Measurements from ENCODE around the gene ATP5F1D. TPM values are rescaled to one million over a fixed set of nuclear protein-coding genes. Genes with fewer than 3 reads are reported as not detected.

Gene ATP5F1D
- total and polyA plus RNA-seq, 2 donors (not counting 3 experiments of a cell fraction or from before 2014, with no cell fraction given) = 167 to 192 TPM

Other genes with a start within 250 kb of the ATP5F1D start
- gene GRIN3B, start 241.3 kb upstream of the ATP5F1D start, total RNA-seq = 0.69 and 0.82 TPM in 2 replicates
- gene GRIN3B, start 241.3 kb upstream of the ATP5F1D start, polyA plus RNA-seq = 0.43 and 0.81 TPM in 2 replicates
- 142 and 147 TPM in 2 replicates for gene TMEM259, start 220.6 kb upstream of the ATP5F1D start, total RNA-seq
- 297 and 430 TPM in 2 replicates for gene TMEM259, start 220.6 kb upstream of the ATP5F1D start, polyA plus RNA-seq
- not detected in 2 replicates for gene RNU6-2, start 220.2 kb upstream of the ATP5F1D start, total RNA-seq
- not detected in 2 replicates for gene RNU6-2, start 220.2 kb upstream of the ATP5F1D start, polyA plus RNA-seq
- 280 and 286 TPM in 2 replicates for gene CNN2, start 215.1 kb upstream of the ATP5F1D start, total RNA-seq
- 185 and 207 TPM in 2 replicates for gene CNN2, start 215.1 kb upstream of the ATP5F1D start, polyA plus RNA-seq
- gene ABCA7, start 201.6 kb upstream of the ATP5F1D start, total RNA-seq = 9.8 and 11.0 TPM in 2 replicates
- 4.9 and 5.7 TPM in 2 replicates for gene ABCA7, start 201.6 kb upstream of the ATP5F1D start, polyA plus RNA-seq
- 10.4 and 12.5 TPM in 2 replicates for gene ARHGAP45, start 174.6 kb upstream of the ATP5F1D start, total RNA-seq
- 6.9 and 7.5 TPM in 2 replicates for gene ARHGAP45, start 174.6 kb upstream of the ATP5F1D start, polyA plus RNA-seq
- gene POLR2E, start 146.4 kb upstream of the ATP5F1D start, total RNA-seq = 252 and 272 TPM in 2 replicates
- gene POLR2E, start 146.4 kb upstream of the ATP5F1D start, polyA plus RNA-seq = 344 and 394 TPM in 2 replicates
- 445 and 469 TPM in 2 replicates for gene GPX4, start 137.8 kb upstream of the ATP5F1D start, total RNA-seq
- gene GPX4, start 137.8 kb upstream of the ATP5F1D start, polyA plus RNA-seq = 1,136 and 1,398 TPM in 2 replicates
- 63.8 and 65.7 TPM in 2 replicates for gene SBNO2, start 67.5 kb upstream of the ATP5F1D start, total RNA-seq
- gene SBNO2, start 67.5 kb upstream of the ATP5F1D start, polyA plus RNA-seq = 31.4 and 35.8 TPM in 2 replicates
- 67.1 and 75.4 TPM in 2 replicates for gene STK11, start 36.0 kb upstream of the ATP5F1D start, total RNA-seq
- 39.4 and 48.3 TPM in 2 replicates for gene STK11, start 36.0 kb upstream of the ATP5F1D start, polyA plus RNA-seq
- gene CBARP, start 3.7 kb upstream of the ATP5F1D start, total RNA-seq = 9.2 and 9.6 TPM in 2 replicates
- gene CBARP, start 3.7 kb upstream of the ATP5F1D start, polyA plus RNA-seq = 3.5 and 4.4 TPM in 2 replicates
- 85.9 and 107 TPM in 2 replicates for gene MIDN, start 6.8 kb downstream of the ATP5F1D start, total RNA-seq
- 20.0 and 23.6 TPM in 2 replicates for gene MIDN, start 6.8 kb downstream of the ATP5F1D start, polyA plus RNA-seq
- gene CIRBP, start 27.6 kb downstream of the ATP5F1D start, total RNA-seq = 225 and 229 TPM in 2 replicates
- 267 and 439 TPM in 2 replicates for gene CIRBP, start 27.6 kb downstream of the ATP5F1D start, polyA plus RNA-seq
- gene FAM174C, start 33.8 kb downstream of the ATP5F1D start, total RNA-seq = 46.7 and 47.5 TPM in 2 replicates
- 83.9 and 127 TPM in 2 replicates for gene FAM174C, start 33.8 kb downstream of the ATP5F1D start, polyA plus RNA-seq
- gene EFNA2, start 44.1 kb downstream of the ATP5F1D start, total RNA-seq = 1.1 and 2.5 TPM in 2 replicates
- 0.52 and 0.99 TPM in 2 replicates for gene EFNA2, start 44.1 kb downstream of the ATP5F1D start, polyA plus RNA-seq
- gene NDUFS7, start 142.2 kb downstream of the ATP5F1D start, total RNA-seq = 95.8 and 101 TPM in 2 replicates
- 224 and 352 TPM in 2 replicates for gene NDUFS7, start 142.2 kb downstream of the ATP5F1D start, polyA plus RNA-seq
- 20.0 and 22.1 TPM in 2 replicates for gene GAMT, start 159.8 kb downstream of the ATP5F1D start, total RNA-seq
- 36.9 and 46.8 TPM in 2 replicates for gene GAMT, start 159.8 kb downstream of the ATP5F1D start, polyA plus RNA-seq
- 177 and 187 TPM in 2 replicates for gene DAZAP1, start 165.8 kb downstream of the ATP5F1D start, total RNA-seq
- gene DAZAP1, start 165.8 kb downstream of the ATP5F1D start, polyA plus RNA-seq = 50.1 and 51.5 TPM in 2 replicates
- 1,260 and 1,287 TPM in 2 replicates for gene RPS15, start 196.6 kb downstream of the ATP5F1D start, total RNA-seq
- 2,646 and 3,270 TPM in 2 replicates for gene RPS15, start 196.6 kb downstream of the ATP5F1D start, polyA plus RNA-seq
- gene APC2, start 208.4 kb downstream of the ATP5F1D start, total RNA-seq = 0.04 and 0.23 TPM in 2 replicates
- 0.01 and 0.05 TPM in 2 replicates for gene APC2, start 208.4 kb downstream of the ATP5F1D start, polyA plus RNA-seq
- gene C19orf25, start 237.5 kb downstream of the ATP5F1D start, total RNA-seq = 28.0 and 29.0 TPM in 2 replicates
- 34.6 and 40.3 TPM in 2 replicates for gene C19orf25, start 237.5 kb downstream of the ATP5F1D start, polyA plus RNA-seq
- gene PCSK4, start 248.6 kb downstream of the ATP5F1D start, total RNA-seq = 0.92 and 1.2 TPM in 2 replicates
- 1.7 TPM in 2 replicates for gene PCSK4, start 248.6 kb downstream of the ATP5F1D start, polyA plus RNA-seq
- 1.5 and 1.8 TPM in 2 replicates for gene REEP6, start 249.4 kb downstream of the ATP5F1D start, total RNA-seq
- 1.3 and 1.5 TPM in 2 replicates for gene REEP6, start 249.4 kb downstream of the ATP5F1D start, polyA plus RNA-seq

All from endothelial cell of umbilical vein (primary cell).